HG03175 (cell line): ENCODE results near the gene ST3GAL6.
A peak's percentile ranks its signal among the peaks of the same experiment; 100 is the strongest.
"Not testable (repeated sequence)": the region's sequence is repeated elsewhere in the genome, so short reads cannot be mapped to it uniquely, and the experiment has no call there.

ENCODE experiments used
- ATAC-seq: cut with Tn5 transposase; IDR thresholded peaks from one replicate; pipeline ENCODE4 v1.9.1; 2021; ENCODE audit warnings: mild to moderate bottlenecking, moderate library complexity; ENCODE audit not compliant: unreplicated experiment

Gene ST3GAL6

DNA sequence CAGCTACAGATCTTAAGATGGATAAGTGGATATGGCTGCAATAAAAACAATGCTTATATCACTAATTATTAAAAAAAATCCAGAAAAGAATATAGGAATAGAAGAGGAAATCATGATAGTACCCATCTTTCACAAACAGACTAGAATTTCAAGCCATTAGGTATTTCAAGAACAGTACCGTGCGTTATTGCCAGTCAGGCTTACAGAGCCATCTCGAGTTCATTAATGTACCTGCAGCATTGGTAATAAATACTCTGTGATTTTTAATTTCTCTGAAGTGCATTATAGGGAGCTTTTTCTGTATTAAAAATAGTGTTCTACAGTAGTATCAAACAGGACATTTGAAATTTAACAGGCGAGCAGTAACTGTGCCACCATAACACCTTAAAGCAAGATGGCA, 35.7 kb downstream of the ST3GAL6 start:
- ATAC-seq = no peak

- no peak for ATAC-seq
Observed at GRCh38 chr3:98799479-98799878, 36.3 kb downstream of the ST3GAL6 start.

DNA sequence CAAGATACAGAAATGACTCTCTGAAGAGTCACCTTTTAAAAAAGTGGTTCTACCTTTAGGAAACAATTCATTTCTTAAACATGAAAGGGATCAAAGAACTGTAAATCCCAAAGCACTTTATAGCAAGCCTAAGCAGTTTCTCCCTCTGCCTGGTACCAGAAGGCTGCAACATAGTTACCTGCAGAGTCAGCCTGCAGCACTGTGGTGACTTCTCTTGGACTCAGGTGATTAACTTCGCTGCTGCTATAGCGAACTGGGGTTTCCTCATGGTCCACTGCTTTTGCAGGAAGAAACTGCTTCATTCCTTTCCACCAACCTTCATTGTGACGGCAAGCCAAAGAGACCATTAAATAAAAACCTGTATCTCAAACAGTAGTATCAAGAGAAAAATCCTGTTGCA, 37.3 kb downstream of the ST3GAL6 start:
- no peak for ATAC-seq

- no peak for ATAC-seq
Observed at GRCh38 chr3:98801043-98801747, 38.1 kb downstream of the ST3GAL6 start.

- ATAC-seq = no peak
Observed at GRCh38 chr3:98805571-98805970, 42.4 kb downstream of the ST3GAL6 start.

DNA sequence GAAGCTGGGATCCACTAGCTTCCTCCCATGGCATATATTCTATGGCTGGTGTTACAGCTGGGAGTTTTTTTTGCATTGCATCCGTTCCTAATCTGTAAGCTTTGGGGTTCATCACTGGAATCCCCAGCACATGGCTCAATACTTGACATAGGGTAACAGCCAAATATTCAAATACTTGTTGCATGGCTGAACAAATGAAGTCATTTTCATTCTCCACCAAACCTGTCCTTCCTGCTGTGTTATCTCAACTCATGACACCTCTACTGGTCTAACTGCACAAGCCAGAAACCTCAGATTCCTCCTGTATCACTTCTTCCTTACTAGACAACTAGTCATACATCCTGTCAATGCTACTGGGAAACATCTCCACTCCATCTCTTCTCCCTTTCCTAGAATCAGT, 43.4 kb downstream of the ST3GAL6 start:
- no peak for ATAC-seq

DNA sequence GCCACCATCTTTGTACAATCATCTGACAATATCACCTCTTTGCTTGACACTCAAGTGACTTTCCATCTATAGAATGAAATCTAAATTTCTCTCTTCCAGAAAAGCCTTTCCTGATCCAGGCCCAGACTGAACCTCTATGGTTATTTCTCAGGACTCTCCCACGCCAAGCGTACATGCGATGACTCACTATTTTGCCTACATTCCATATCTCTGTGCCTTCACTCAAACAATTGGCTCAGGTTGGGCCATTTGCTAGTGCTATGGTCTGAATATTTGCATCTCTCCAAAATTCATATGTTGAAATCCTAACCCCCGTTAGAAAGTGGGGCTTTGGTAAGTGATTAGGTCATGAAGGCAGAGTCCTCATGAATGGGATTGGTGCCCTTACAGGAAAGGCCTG, 43.9 kb downstream of the ST3GAL6 start:
- ATAC-seq = no peak

- ATAC-seq = no peak
Observed at GRCh38 chr3:98807561-98807960, 44.4 kb downstream of the ST3GAL6 start.

GRCh38 chr3:98808071-98808470, 44.9 kb downstream of the ST3GAL6 start:
- no peak for ATAC-seq

DNA sequence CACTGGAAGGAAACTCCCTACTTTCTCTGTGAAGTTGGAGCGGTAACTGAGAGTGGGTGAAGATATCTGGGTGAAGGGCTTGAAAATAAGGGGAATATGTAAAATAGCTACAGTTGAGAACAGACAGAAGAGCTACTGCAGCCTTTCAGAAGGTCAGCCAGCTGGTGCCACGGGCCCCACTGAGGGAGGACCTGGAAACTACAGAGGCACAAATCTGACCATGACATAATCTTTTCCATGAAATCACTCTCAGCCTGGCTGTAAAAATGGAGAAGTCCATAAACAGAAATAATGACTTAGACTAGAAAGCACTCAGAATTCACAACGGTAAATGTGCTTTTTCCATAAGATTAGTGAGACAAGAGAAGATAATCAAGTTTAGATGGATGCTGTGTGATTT, 46.4 kb downstream of the ST3GAL6 start:
- ATAC-seq = no peak

GRCh38 chr3:98811048-98811447, 47.9 kb downstream of the ST3GAL6 start:
- no peak for ATAC-seq

DNA sequence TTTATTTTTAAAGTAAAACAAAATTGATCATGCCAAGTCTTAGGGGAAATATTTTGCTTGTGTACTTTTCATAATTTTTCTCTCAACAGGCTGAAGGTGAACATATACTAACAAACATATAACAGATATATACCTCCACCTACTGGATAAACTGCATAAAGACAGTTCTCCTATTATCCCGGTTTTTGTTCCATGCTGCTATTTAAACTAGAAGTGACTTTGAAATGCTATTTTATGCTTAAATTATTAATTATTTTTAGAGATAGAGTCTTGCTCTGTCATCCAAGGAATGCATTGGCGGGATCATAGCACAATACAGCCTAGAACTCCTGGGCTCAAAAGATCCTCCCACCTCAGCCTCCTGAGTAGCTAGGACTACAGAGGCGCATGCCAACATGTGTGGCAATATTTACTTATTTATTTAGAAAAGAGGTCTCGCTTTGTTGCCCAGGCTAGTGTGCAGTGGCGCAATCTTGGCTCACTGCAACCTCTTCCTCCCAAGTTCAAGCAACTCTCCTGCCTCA, 49.8 kb downstream of the ST3GAL6 start:
- peak; percentile 58 for ATAC-seq

- ATAC-seq = no peak
Observed at GRCh38 chr3:98814817-98815420, 51.8 kb downstream of the ST3GAL6 start.

- ATAC-seq = peak; percentile 87
Observed at GRCh38 chr3:98817547-98818041, 54.5 kb downstream of the ST3GAL6 start.

DNA sequence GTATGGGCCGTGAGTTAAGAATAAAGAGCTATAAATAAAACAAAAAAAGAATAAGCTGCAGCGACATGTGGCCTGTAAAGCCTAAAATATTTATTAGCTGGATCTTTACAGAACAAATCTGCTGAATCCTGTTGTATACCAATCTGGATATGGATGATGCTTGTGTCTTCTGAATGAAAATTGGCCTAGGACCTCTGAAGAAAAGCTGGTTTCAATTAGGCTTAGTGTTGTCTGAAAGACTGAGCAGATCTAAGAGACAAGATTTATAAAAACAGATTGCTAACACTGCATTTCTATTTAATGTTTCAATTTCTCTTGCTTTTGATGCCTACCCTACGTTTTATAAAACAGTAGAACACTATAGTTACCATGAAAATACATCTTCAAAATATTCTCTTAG, 57.9 kb downstream of the ST3GAL6 start:
- no peak for ATAC-seq

GRCh38 chr3:98823791-98824190, 60.7 kb downstream of the ST3GAL6 start:
- no peak for ATAC-seq

- ATAC-seq = no peak
Observed at GRCh38 chr3:98824256-98824655, 61.1 kb downstream of the ST3GAL6 start.

- no peak for ATAC-seq
Observed at GRCh38 chr3:98826126-98826525, 63.0 kb downstream of the ST3GAL6 start.

DNA sequence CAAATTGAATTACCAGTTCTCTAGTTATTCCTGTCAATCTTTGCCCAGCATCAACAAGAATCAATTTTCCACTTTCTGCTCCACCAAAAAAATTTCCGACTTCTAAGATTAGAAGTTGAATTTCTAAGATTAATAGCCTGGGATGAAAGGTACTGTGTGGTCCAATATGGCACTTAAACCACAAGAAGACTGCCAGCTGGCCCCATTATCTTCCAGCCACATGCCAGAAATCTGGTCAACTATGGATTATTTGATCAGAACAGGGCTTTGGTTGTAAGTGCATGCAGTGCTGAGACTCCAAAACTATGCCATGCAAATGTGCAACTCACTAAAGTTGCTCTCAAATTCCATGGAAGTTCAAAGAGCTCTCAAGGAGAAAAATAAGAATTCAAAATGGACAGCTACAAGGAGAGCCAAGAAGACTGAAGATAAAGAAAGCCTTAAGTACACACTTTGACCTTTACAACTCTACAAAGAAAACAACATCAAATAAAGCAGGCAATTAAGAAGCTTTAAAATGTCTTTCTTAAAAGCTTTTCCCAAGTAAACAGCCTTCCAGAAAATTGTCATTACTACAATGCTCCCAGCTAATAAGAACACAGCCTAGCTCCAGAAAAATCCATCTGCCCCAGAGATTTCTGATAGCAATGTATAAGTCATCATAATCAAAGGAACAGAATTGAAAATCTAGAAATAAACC, 64.2 kb downstream of the ST3GAL6 start:
- ATAC-seq = no peak

DNA sequence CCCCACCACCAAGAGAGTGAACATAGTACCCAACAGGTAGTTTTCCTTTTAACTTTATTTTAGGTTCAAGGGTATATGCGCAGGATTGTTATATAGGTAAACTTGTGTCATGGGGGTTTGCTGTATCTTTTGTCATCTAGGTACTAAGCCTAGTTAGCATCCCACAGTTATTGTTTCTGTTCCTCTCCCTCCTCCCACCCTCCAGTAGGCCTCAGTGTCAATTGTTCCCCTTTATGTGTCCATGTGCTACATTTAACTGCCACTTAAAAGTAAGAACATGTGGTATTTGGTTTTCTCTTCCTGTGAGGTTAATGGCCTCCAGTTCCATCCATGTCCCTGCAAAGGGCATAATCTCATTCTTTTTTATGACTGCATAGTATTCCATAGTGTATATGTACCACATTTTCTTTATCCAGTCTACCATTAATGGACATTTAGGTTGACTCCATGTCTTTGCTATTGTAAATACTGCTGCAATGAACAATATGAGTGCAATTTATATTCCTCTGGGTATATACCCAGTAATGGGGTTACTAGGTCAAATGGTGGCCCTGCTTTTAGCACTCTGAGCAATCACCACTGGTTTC, 66.2 kb downstream of the ST3GAL6 start:
- ATAC-seq = no peak

GRCh38 chr3:98831060-98831459, 67.9 kb downstream of the ST3GAL6 start:
- ATAC-seq = not testable (repeated sequence)
